DMS79 (cell line): ENCODE measurements around the gene ALDH5A1.

Experiments
- DNase-seq: peaks from one replicate; lab custom pipeline; 2025; lab: John Stamatoyannopoulos, UW

ALDH5A1 gene

DNA sequence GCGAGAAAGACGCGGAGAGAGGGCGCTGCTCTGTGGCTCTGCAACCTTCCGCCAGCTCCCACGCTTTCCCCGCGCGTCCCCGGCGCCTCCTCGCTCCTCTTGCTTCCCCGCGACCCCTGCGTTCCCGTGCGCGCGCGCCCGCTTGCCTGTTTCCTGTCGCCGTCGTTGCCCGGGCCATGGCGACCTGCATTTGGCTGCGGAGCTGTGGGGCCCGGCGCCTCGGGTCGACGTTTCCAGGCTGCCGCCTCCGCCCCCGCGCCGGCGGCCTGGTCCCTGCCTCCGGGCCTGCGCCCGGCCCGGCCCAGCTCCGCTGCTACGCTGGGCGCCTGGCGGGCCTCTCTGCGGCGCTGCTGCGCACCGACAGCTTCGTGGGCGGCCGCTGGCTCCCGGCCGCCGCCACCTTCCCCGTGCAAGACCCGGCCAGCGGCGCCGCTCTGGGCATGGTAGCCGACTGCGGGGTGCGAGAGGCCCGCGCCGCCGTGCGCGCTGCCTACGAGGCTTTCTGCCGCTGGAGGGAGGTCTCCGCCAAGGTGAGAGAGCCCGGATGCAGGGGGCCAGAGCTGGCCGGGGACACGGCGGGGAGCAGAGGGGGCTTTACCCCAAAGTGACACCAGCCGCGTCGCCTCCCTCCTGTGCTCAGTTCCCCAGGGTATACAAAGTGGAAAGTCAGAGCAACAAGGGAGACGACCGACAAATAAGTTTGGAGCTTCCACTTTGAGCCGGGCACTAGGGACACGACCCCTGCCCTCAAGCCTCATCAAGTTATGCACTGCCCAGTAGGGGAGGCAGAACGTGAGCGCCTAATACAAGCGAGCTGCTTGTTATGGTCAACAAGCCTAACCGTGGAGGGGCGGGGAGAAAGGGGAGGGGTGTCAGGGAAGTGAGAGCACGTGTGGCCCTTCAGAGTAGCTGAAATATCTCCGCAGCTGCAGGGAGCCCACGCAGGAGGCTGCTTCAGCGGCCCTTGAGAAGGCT, at the start of gene ALDH5A1:
Gene ALDH5A1, plus strand, starts transcription at position 149 of the 975 bp plus-strand sequence. Its CDS starts 28 bp downstream, at position 177.
- DNase-seq, result peak; percentile 58

- no peak for DNase-seq
These were observed 49.1 kb upstream of the ALDH5A1 start for GRCh38 chr6:24445704-24446103.

DNA sequence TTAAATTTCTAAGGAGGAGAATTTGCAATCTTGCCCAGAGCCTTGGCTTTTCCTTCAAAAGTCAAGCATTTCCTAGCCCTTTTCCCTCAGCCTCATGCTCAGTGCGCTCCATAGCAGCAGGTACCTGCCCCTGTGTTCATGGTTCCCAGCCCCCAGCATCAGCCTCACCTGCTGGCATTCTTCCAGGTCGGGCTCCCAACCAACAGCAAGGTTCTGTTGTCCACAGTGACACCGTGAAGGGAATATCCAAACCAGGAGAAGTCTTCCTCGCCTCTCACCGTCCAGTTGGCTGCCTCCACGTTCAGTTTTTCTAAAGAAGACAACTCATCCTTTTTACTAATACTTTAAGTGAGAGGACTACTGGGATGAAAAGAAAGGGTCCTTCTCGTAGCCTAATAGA, 48.1 kb upstream of the ALDH5A1 start:
- DNase-seq, result no peak

- no peak for DNase-seq
These were observed 46.4 kb upstream of the ALDH5A1 start for GRCh38 chr6:24448396-24448795.

DNA sequence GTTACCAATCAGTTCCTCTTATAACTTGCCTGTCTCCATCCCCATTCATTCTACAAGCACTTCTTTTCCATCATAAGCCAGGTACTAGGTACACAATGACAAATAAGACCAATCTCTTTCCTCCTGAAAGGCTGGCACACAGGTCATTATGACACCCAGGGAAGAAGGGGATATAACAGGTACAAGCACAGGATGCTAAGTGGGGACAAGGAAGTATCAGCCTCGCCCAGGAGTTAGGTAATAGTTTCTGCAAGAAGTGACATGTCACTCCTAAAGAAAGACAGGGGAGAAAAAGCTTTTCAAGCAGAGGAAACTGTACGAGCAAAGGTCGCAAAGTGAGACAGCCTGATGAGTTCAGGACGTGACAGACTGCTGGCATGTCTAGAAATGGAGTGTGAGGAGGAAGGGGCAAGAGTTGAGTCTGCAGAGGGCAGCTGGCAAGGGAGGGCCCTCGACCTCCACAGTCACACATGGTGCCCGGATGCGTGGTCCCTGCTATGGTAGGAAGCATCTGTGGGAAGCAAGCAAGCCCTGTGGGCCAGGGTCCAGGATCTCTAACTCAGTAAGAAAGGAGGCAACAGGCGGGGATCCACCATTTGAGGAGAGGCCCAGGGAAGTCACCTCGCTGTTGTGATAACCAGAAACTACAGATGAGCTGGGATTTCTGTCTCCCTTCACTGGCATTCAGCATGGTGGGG, 45.8 kb upstream of the ALDH5A1 start:
- no peak for DNase-seq

- DNase-seq, result no peak
These were observed 43.0 kb upstream of the ALDH5A1 start for GRCh38 chr6:24451581-24452388.

- no peak for DNase-seq
These were observed 40.8 kb upstream of the ALDH5A1 start for GRCh38 chr6:24453921-24454320.

GRCh38 chr6:24454452-24454851, 40.3 kb upstream of the ALDH5A1 start:
- DNase-seq, result no peak

GRCh38 chr6:24455061-24455460, 39.7 kb upstream of the ALDH5A1 start:
- DNase-seq, result no peak

DNA sequence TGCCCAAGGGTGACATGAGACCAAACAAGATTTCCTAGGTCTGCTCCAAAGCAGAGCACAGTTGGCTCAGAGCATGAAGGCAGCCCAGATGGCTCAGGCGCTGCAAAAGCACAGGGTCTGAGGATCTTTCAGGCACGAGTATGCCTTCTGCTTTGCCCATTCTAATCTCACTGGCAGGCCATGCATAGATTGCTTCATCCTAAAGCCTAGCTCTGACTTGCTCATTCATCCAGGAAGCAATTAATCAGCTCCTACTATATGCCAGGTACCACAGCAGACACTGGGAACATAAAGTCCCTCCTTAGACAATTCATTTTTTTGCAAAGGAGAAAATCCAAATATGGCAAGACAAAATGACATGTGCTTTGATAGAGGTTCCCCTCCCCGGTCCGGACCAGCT, 36.6 kb upstream of the ALDH5A1 start:
- no peak for DNase-seq

- DNase-seq, result no peak
These were observed 35.8 kb upstream of the ALDH5A1 start for GRCh38 chr6:24458941-24459340.

DNA sequence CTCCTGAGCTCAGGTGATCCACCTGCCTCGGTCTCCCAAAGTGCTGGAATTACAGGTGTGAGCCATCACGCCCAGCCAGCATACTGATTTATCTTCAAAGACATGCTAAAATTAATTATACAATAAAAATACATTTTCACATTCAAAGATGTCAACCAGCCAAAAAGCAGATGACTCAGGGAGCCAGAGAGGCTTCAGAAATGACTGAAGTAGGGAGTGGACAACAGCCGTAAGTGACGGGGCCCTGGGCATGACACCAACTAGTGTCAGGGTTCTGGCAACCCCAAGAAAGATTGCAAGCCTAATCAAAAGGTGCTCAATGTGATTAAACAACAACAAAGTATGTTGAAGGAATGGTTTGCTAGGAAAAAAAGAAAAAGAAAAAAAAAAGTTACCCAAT, 33.8 kb upstream of the ALDH5A1 start:
- DNase-seq, result no peak

DNA sequence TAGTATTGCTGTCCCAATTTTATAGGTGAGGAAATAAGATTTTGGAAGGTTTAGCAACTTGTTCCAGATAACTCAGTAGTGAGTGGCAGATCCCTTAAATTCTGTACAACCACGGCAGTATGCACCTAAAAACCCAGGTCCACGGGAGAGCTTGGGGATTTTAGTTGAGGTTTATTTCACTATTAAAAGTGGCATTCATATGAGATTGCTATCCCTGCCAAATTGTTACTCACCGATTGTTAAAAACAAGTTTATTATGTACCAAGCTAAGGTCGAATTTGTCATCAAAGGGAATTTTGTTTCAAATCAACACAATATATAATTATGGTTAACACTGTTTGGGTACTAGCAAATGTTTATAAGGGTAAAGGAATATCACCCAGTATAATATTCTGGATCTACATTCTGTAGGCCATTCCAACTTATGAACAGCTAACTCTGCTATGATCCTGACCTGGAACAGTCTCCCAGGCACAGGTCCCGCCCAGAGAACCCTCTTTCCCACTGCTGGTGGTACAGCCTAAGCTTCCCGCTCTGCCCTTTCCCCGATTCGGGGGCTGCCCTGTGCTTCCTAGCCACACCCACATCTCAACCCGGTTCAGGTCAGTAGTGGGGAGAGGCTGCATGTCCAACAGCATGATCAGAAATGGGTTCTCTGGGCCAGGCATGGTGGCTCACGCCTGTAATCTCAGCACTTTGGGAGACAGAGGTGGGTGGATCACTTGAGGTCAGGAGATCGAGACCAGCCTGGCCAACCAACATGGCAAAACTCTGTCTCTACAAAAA, 30.3 kb upstream of the ALDH5A1 start:
- DNase-seq, result no peak

GRCh38 chr6:24469811-24470210, 25.0 kb upstream of the ALDH5A1 start:
- no peak for DNase-seq

DNA sequence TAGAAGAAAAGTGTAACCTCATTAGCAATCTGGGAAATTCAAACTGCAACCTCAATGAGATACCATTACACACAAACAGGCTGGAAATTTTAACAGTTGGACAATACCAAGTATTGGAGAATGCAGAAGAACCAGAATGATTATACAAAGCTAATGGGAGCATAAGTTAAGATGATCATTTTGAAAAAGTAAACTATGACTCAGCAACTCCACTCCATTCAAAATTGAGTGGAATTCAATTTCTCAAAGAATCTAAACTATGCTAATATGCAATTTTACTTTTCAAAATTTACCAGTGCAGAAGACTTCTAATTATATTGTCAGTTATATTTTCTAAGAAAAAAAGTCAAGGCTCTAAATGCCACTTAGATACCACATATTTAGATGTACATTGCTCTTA, 22.6 kb upstream of the ALDH5A1 start:
- DNase-seq, result no peak

DNA sequence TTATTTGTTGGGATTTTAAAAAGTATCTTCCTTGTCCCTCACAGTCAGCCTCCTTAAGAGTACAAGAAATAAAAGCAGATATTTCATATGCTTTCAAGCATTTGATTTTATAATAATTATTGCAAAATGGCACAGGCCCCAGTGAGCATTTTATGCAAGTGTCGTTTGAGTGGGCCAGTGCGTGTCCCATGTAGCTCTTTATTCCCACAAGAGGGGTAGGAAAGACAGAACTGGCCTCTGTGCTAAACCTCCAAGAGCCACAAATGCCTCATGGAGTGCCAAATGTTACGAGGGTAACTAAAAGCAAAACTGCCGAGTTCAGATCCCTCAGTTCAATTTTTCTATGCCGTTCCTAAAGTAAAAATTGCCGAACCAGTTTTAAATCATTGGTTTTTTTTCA, 18.1 kb upstream of the ALDH5A1 start:
- no peak for DNase-seq

GRCh38 chr6:24477070-24477469, 17.7 kb upstream of the ALDH5A1 start:
- DNase-seq, result no peak

- no peak for DNase-seq
These were observed 15.9 kb upstream of the ALDH5A1 start for GRCh38 chr6:24478903-24479302.

- DNase-seq, result no peak
These were observed 14.1 kb upstream of the ALDH5A1 start for GRCh38 chr6:24480705-24481104.

- no peak for DNase-seq
These were observed 13.3 kb upstream of the ALDH5A1 start for GRCh38 chr6:24481449-24481848.

GRCh38 chr6:24484657-24485323, 10.0 kb upstream of the ALDH5A1 start:
- no peak for DNase-seq
